Fibroblast of skin of scalp (primary cell): ENCODE measurements around the gene MLYCD.
"Not testable (repeated sequence)": the region's sequence is repeated elsewhere in the genome, so short reads cannot be mapped to it uniquely, and the experiment has no call there.

ENCODE experiments used
- DNase-seq: peaks from one replicate; pipeline ENCODE4 v3.0.0-alpha.2; 2013

The MLYCD gene

DNA sequence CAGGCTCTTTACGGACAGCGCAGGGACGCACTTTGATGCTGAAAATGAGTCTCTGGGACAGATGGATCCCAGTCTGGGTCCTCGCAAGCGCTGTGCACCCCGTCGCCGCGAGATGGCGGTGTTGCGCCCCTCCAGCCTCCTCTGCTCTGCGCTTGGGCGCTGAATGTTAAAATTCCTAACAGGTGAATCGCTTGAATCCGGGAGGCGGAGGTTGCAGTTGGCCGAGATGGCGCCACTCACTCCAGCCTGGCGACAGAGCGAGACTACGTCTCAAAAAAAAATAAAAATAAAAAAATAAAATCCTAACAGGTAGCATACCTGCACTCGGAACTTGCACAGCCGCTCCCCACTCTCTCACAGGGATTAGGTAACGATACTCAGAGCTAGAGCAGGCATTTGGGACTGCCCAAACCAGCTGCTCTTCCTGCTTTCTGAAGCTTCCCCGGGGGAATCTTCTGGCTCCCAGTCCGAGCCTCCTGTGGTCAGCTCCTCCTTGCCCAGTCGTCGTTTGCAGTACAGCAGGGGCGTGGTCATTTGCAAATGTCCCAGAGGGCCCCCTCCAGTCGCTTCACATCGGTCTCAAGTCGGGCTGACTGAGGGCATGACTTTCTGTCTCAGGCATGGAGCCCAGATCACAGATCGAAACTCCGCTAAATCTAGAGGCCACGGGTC, 27.9 kb downstream of the MLYCD start:
- DNase-seq: peak; percentile 63

DNA sequence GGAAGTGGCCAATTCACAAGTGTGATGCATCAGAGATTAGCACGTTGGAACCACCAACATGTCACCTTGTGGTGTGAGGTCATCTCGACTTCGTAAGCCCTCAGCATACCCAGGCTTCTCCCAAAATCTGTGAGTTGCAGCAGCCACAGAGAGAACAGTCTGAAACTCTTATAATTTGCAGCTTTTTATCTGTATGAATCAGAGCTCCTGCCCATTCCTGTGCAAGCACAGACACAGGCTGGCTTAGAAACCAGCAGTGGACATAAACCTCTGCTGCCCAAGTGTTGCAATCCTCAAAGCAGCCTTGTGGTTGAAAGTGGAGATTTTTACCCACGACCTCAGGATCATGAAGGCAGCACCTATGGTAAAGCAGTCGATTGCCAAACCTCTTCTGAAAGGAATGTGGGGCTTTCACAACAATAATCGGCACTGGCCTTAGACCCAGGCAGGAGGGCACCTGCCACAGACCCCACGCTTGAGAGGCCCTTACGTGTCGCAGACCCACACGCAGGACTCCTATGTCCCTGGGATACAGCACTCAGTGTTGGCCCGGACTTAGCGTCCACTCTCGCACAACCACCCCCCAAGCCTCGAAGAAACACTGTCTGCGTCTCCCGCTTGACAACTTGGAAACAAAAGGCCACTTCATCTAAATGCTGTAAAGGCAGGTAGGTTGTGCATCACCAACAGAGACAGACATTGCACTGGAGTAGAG, 29.6 kb downstream of the MLYCD start:
- DNase-seq: no peak

DNA sequence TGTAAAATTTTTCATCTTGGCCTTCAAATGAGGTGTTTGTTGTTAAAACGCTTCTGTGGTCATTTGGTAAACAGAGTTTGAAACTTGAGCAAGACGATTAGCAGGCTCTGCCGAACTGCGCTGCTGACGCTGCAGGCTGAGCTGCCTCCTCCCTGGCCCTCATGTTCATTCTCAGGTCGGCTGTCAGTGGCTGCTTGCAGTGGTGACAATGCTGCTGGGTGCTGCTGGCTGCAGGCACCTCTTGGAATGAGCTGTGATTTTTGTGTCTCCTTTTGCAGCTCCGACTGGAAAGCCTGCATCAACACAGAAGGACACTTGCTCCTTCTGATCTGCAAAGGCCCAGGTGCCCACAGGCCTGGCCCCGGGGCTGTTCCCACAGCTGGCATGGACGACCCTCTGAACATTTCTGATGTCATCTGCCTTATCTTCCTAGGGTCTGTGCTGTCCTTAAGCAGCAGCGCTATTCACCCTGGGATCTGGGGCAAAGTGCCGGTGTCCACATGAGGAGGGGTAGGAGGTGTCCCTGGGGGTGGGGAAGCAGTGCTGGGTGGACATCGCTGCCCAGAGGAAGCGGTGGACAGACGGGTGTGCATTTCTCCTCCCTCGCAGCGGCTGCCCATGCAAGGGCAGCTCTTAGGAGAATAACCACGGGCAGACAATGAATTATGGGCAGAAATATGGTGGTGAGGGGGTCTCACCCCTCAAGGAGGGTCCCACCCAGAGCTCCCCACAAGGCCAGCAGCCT, 31.1 kb downstream of the MLYCD start:
- no peak for DNase-seq

DNA sequence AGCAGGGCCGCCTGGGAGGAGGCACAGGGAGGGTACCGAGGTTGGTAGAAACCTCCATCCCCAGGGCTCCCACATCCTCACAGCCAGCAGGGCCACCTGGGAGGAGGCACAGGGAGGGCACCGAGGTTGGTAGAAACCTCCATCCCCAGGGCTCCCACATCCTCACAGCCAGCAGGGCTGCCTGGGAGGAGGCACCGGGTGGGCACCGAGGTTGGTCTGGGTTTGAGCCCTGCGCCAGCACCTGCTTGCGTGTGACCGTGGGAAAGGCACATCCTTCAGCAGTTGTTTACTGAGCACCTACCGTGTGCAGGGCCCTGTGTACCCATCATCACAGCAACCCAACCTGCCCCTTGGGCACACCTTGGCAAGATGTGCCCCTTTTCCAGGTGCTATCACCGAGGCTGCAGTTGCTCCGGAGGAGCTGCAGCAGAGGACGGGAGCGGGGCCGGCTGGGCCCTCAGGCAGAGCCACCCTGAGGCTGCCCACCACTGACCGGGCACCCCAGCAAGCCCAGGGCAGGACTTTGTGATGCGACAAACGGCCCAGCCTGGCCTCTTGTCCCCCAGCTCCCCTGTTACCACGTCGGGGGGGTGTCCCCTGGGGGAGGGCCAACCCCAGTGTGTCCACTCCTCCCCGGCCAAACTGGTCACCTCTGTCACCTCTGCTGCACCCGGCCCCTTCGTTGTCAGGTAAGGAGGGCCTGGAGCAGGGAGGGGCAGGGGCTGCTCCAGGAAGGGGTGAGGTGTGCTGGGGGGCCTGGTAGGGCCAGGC, 32.0 kb downstream of the MLYCD start:
- DNase-seq: no peak

DNA sequence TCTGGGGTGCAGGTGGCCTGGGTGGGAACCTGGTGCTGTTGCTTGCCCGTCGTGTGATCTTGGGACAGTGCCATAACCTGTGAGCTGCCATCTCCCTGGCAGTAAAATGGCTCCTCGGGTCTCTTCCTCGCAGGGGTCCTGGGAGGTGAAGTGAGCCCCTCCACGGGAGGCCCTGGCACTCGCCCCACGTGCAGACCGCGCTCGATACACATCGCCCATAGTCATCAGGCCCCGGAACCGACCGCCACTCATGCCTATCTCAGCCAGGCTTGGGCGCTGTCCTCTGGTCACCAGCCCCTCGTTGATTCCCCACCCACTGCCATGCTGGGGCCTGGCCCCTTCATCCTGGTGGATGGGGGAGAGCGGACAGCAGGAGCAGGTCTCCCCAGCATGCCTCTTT, 32.6 kb downstream of the MLYCD start:
- no peak for DNase-seq

DNA sequence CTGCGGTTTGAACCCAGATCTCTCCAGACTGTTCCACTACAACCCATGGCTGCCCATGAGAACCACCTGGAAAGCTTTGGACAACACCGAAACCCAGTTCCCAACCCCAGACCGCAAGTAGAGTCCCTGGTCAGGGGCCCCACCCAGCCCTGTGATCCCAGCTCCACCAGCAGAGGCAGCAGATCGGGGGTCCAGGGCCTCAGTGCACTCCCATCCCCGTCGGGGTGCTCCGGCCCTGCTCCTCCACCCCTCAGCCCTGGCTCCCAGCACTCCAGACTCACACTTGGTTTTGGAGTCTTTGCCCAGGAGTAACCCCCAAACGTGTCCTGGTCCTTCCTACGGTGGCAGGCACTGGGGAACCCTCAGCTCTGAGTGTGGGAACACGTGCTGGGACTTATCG, 33.4 kb downstream of the MLYCD start:
- no peak for DNase-seq

DNA sequence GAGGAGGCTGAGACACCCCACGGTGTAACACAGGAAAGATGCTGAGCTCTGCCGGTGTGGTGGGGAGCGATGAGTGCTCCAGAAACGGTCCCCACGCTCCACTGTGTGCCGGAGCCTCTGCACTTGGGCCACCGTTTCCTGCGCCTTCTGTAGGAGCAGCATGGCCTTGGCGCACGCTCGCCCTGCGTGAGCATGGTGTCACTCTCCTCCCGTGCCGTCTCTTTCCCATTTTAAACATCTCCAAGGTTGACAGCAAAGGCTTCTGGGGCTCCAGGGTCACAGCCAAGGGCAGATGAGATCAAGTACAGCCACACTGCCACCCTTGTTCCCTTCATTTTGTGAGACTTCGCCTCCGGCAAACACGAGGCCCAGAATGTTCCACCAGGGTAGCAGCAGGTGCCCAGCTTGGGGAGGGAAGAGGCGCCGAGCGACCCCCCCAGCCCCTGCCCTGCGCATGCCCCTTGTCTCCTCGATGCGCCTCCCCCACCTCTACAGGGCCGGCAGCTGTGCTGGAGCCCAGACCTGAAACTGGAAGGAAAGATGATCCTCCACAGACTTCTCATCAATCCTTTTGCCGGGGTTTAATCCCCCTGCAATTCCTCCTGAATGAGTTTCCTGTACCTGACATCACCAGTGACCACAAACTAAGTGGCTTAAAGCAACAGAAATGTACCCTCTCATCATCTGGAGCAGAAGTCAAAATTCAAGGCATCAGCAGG, 34.2 kb downstream of the MLYCD start:
- DNase-seq: no peak

DNA sequence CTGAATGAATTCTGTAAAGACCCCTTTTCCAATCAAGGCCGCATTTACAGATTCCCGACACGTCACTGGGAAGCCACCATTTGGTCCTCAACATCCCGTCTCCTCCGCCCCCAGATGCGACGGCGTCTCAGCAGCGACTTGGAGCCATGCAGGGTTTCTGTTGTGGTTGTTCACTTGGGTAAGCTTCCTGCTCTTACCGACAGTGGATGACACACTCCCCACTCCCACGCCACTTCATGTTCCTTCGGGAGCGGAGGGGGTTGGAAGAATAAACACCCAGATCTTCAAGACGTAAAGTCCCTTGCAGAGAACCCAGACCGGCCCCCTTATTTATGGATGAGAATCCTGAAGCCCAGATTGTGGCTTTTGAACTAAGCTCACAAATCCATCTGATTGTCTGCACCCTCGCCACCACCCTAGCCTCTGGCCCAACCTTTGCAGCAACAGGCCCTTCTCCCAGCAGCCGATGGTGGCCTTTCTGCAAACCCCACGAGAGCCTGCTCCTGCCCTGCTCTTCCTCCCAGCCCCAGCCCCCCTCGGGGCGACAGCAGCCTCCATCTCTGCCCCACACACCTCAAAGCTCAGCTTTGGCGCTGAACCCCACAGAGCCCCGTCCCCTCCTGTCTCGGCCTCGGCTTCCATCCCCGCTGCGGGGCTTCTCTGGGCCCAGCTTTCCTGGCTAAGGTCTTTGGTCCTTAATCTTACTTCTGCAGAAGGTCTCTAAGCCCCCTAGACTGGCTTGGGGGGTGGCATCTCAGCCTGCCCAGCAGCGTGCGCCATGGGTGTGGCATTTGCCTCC, 35.2 kb downstream of the MLYCD start:
- no peak for DNase-seq

DNA sequence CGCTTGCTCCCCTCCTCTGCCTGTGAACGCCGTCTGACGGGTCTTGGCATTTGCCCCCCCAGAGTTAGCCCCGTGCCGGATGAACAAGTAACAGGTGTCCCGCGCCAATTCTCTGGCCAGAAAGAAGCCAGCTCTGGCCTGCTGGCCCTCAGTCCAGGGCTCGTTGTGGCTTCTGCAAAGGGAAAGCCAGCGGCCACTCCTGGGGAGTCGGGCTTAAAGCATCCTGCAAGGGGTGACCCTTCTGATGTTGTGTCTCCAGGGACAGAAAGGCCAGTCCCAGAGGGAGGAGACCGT, 35.7 kb downstream of the MLYCD start:
- DNase-seq: no peak

DNA sequence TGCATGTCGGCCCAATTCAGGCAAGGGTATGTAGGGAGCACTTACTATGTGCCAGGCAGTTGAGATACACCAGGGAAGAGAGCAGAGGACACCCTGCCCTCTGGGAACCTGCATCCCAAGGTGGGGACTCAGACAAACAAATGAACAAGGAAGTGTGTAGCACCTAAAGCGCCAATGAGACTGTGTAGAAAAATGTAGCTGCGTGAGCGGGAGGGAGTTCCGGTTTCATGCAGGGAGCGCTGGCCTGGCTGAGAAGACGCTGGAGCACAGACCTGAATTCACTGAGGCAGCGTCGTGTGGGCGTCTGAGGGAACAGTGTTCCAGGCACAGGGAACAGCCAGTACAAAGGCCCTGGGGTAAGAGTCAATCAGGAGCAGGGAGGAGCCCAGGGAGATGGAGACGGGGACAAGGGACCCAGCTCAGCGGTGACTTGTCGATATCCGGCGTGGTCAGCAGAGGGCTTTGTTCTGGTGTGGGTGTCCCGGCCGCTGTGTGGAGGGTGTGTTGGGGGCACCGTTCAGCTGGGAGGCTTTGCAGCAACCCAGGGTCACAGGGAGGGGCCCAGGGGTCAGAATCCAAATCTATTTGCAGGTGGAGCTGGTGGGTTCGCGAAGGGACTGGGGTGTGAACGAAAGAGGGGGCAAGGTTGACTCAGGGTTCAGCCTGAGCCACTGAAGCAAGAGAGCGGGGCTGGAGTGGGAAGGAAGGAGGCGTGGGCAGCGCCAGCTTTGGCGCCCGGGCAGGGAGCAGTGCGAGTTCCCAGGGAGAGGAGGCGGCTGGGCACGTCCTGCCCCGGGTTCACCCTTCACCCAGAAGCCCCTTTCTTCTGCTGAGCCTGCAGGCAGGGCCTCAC, 36.3 kb downstream of the MLYCD start:
- no peak for DNase-seq

DNA sequence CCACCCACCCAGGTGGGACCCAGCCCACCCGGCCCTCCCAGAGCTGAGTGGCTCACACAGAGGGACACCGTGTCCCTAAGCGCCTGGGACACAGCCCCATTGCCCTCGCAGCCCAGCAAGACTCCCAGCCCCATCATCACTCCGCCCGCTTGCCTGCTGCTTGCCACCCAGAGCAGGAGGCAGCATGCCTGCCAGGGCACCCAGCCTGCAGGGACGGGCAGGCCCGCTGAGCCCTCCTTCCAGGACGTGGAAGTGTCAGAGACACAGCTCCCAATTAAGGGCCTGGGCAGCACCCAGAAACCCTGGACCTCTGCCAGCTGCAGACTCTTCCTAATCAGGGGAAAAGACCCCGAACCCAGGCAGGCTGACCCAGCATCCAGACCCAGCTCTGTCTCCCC, 36.9 kb downstream of the MLYCD start:
- no peak for DNase-seq

DNA sequence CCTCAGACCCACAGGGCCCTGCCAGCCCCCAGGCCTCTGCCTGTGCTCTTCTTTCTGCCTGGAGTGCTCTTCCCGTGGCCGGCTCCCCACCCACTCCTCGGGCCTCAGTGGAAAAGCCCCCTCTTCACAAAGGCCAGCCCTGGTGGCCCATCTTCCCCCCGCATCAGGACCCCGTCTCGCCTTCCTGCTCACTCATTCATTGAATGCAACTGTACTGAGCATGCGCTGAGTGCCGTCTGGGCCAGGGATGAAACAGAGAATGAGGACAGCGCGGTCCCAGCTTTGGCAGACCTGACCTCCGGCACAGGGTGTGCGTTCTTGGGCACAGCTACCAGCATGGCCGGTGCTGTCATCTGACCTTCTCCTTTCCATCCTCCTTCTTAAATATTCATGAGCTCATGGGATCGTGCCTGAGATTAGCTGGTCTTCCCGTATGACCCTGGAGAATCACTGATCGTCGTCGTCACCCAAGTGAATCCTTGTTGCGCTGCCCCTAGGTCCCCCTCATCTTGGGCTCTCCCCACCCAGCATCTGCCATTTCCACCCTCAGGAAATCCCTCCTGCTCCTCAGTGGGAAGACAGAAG, 37.8 kb downstream of the MLYCD start:
- no peak for DNase-seq

DNA sequence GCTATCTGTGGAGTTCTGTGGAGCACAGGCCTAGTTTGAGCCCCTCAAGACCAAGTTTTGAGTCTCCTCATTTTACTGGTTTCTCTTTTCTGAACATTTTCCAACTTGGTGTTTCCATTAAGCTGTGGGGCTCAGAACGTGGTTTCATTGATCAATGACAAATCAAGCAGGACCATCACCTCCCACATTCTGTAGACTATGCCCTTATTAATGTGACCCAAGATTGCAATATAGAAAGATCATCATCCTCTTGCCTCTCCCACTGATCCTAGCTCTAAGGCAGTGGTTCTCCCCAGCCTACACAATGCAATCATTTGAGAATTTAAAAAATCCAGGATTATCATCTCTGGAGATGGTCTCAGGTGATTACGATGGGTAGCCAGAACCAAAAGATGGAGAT, 38.4 kb downstream of the MLYCD start:
- no peak for DNase-seq

DNA sequence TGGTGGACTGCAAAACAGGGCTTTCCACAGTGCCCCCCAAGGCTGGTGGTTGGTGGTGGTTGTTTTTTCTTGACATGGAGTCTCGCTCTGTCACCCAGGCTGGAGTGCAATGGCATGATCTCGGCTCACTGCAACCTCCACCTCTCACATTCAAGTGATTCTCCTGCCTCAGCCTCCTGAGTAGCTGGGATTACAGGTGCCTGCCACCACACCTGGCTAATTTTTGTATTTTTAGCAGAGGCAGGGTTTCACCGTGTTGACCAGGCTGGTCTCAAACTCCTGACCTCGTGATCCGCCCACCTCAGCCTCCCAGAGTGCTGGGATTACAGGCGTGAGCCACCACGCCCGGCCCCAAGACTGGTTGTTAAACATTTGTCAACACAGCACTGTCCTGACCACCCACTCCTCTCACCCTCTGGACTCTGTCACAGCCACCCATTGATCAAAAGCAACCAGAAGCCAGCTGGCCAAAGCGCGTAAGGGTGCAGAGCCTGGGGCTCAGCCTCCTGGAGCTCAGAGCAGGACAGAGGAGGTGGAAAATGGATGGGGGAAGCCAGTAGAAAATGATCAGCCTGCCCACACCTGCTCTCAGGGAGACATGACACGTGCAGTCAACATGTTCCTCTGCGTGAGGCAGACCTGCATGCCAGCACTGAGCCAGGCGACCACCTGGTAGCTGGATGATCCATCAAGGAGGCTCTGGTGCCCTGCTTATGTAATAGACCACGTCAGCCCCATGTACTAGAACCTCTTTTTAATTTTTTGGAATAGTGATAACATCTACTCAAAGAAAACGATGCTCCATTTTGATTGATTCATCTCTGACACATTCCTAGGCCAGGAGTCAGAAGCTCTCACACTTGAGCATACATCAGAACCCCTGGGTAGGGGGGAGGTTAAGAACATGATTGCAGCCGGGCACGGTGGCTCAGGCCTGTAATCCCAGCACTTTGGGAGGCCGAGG, 39.3 kb downstream of the MLYCD start:
- no peak for DNase-seq

DNA sequence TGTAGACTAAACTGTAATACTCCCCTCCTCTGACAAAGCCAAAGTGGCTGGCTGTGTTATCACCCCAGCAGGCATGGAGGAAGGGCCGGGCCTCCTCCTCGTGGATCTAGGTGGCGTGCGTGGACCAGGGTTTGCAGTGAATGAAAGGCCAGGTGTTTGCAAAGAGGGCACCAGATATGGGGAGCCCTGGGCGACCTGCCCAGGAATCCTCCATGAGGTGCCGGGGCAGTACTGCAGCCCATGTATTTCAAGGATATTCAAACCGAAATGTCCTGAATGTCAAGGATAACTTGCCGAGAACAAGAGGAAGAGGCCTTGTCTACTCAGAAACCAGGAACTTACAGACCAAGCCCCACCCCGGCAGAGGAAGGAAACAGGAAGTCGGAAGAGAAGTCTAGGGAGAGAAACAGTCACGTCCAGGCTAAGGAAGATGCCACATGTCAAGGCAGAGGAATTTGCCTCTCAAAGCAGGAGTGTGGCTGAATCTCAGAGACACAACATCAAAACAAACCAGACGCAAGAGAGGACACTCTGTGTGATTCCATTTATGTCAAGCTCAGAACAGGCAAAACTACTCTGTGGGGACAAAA, 40.4 kb downstream of the MLYCD start:
- no peak for DNase-seq

DNA sequence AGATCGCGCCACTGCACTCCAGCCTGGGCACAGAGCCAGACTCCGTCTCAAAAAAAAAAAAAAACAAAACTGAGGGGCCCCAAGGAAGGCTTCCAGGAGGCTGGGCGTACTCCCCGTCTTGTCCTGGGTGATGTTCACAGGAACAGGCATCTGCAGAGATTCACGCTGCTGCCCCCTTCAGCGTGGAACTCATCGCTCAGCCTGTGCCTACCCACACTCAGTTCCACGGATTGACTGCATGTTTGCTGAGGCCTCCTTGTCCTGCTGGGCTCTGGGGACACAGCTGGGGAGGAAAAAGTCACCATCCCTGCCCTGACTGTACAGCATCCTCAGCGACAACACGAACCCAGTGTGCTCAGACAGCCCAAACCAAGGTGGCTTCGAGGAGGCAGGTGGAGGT, 41.2 kb downstream of the MLYCD start:
- DNase-seq: no peak

DNA sequence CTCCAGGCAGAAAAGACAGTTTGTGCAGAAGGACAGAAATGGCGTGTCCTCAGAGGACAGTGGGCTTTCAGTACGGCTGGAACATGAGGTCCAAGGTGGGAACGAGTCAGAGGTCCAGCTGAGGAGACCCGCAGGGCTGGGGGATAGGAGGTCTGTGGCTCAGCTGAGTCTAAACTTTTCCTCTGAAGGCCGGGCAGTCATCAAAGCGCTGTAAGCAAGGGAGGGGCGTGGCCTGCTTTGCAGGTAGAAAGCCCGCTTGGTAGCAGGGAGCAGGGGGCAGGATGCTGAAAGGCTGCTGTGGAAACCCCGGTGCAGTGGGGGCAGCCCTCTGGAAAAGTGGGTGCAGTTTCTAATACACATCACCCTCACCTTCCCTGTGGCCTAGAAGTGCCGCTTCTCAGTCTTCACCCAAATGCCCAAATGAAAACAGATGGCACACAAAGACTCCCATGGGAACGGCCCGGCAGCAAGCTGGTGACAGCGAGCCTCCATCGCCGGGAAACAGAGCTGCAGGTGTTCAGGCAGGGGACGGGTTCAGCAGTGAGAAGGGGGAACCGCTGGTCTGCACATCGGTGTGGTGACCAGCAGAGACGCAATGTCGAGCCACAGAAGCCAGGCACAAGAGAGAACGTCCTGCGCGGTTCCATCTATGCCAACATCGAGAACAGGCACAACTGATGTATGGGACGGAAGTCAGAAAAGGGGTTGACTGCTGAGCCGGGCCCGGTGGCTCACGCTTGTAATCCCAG, 41.9 kb downstream of the MLYCD start:
- no peak for DNase-seq

DNA sequence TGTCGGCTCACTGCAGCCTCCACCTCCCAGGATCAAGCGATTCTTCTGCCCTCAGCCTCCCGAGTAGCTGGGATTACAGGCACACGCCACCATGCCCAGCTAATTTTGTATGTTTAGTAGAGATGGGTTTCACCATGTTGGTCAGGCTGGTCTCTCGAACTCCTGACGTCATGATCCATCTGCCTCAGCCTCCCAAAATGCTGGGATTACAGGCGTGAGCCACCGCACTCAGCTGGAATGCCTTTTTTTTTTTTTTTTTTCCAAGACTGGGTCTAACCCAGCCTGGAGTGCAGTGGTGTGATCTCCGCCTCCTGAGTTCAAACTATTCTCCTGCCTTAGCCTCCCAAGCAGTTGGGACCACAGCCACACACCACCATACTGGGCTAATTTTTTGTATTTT, 42.6 kb downstream of the MLYCD start:
- DNase-seq: not testable (repeated sequence)
